B cell (primary cell): ENCODE data around the gene OTULIN.

Source experiments
- CTCF ChIP-seq: fragments of 200-600 bp; IDR thresholded peaks from one replicate; pipeline ENCODE4 v1.8.0; 2022; ENCODE audit warnings: antibody characterized with exemption, mild to moderate bottlenecking
- EZH2 ChIP-seq: IDR thresholded peaks from 2 replicates; pipeline ENCODE4 v1.6.1; 2012; ENCODE audit warnings: borderline replicate concordance, low read depth, mild to moderate bottlenecking, moderate library complexity, low read length; ENCODE audit not compliant: insufficient read depth, poor library complexity, severe bottlenecking

DNA sequence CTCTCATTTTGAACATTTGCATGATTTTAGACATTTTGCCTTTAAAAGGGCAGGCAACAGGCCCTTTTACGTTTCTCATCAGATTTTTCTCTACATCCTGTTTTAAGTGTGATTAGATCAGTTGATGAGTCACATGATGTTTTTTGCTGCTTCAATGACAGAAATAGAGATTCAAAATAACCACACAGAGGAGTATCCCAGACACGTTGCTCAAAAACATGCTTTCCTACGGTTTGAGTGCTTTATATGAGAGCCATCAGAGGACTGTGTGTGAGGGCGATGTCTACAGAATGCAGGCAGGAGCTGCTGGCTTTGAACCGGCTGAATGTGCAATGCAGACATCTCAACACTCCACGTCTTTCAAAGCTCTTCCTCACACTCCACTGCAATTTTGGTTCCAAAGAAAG is 42.1 kb downstream of the OTULIN start:
- TF ChIP-seq CTCF (no peak), EZH2 (no peak)
